GM12891 (cell line): Measurements from ENCODE around the gene LPO.

Experiments used
- POLR2A ChIP-seq: IDR thresholded peaks from 2 replicates; pipeline ENCODE4 v1.6.1; 2011; ENCODE audit warnings: low read depth, low read length, control low read depth
- POLR2AphosphoS5 ChIP-seq: IDR thresholded peaks from 2 replicates; pipeline ENCODE4 v1.6.1; 2011; ENCODE audit warnings: low read depth, low read length, control low read depth
- SPI1 ChIP-seq: IDR thresholded peaks from 2 replicates; pipeline ENCODE4 v1.6.1; 2011; ENCODE audit warnings: low read depth, low read length, control low read depth
- TAF1 ChIP-seq: IDR thresholded peaks from 2 replicates; pipeline ENCODE4 v1.6.1; 2011; ENCODE audit warnings: low read depth, low read length, control low read depth

DNA sequence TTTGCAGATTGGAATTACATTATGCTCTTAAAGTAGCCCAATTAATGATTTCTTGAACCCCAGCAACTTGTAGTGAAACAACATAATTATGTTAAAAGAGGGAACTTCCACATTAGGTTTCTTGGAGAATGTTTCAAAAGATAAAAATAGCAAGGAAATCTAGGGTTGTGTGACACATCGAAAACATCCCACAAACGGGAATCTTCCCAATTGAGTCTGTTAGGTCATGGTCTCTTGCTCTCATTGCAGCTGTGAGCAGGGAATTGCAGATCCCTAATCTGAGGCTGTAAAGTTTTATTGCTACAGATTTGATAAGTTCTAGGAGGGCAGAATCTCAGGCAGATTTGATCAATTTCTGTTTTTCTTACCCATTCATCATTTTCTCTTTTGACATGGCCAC lies 6.7 kb upstream of the LPO start:
- TF ChIP-seq SPI1 (no peak), POLR2AphosphoS5 (no peak), POLR2A (no peak), TAF1 (no peak)
